HG03439 (cell line): ENCODE results near the gene RFX5.
"Not testable (repeated sequence)": the region's sequence is repeated elsewhere in the genome, so short reads cannot be mapped to it uniquely, and the experiment has no call there.

ENCODE experiments used
- ATAC-seq: cut with Tn5 transposase; IDR thresholded peaks from one replicate; pipeline ENCODE4 v1.9.1; 2021; ENCODE audit warnings: mild to moderate bottlenecking, moderate library complexity; ENCODE audit not compliant: unreplicated experiment

RFX5 gene

DNA sequence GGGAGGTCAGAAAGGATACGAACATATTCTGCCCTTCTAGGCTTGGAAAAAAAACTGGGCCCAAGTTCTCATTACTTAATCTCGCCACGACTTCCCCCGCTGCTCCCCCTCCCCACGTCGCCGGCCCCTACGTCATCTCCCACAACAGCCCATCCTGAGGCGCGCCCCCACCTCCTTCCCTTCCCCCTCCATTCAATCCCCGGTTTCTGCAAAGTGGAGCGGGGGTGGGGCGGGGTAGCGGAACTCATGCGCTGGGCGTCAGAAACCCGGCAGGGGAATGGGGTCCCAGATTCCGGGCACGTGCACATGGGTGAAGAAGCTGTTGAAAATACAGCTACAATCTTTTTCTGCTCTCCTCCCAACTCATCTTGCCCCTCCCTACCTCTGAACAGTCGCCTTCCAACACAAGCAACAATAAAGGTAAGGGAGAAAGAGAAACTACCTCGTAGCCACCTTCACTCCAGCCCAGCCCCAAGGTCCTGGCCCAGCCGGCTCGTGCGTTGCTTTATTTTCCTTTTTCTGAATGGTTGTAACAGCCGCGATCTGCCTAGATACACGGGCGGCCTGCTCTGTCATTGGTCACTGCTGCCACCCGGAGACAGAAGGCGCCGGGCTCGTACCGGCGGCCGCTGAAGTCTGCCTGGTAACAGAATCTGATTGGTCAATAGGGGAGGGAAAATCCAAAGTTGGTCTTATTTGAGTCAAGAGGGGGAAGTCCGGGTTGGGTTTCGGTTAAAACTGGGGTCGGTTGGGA lies at the start of gene RFX5:
RFX5 (minus strand) TSS at position 484 of the 754 bp plus-strand sequence. CDS start 932 bp downstream, outside the sequence.
- ATAC-seq: peak; percentile 93

DNA sequence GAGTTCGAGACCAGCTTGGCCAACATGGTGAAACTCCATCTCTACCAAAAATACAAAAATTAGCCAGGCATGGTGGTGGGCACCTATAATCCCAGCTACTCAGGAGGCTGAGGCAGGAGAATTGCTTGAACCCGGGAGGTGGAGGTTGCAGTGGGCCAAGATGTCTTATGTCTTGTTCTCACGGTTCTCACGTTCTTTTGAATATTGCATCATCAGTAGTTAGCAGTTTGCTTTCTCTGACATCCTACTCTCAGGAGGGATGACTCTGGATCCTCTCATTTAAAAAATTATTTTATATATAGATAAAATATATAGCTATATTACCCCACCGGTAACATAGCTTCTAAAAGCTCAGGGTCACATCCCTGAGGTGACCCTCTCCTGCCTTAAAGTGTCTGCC lies 49.2 kb upstream of the RFX5 start:
- not testable (repeated sequence) for ATAC-seq

DNA sequence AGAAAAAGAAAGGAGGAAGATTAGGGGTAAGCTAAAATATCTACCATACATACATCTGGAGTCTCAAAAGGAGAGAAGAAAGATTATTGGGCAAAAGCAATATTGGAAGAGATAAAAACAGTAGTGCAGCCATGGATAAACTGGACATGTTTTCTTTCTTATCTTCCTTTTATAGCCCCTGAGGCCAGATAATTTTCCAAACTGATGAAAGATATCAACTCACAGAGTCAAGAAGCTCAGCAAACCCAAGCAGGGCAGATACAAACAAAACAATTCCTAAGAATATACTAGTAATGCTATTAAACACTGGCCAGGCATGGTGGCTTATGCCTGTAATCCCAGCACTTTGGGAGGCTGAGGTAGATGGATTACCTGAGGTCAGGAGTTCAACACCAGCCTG lies 46.5 kb upstream of the RFX5 start:
- ATAC-seq: no peak

DNA sequence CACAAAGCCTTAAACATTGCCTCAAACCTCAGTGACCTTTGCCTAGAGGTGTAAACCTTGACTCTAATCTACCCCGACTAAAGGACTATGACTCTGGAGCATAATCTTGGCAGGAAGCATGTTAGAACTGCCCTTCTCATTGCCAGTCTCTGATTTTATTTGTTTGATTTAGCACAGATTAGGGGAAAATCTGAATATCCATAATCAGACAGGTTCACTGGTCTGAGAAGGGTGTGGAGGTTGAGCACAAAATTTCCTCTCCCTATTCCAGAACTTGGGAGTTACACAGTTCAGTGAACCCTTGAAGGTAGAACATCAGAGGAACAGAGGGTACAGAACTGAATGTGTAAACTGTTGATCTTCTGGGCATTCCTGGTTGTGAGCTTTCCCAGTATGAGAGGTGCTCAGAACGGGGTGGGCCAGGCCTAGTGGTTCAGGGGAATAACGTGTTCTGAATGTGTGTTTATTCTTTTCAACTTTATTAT lies 44.1 kb upstream of the RFX5 start:
- no peak for ATAC-seq

DNA sequence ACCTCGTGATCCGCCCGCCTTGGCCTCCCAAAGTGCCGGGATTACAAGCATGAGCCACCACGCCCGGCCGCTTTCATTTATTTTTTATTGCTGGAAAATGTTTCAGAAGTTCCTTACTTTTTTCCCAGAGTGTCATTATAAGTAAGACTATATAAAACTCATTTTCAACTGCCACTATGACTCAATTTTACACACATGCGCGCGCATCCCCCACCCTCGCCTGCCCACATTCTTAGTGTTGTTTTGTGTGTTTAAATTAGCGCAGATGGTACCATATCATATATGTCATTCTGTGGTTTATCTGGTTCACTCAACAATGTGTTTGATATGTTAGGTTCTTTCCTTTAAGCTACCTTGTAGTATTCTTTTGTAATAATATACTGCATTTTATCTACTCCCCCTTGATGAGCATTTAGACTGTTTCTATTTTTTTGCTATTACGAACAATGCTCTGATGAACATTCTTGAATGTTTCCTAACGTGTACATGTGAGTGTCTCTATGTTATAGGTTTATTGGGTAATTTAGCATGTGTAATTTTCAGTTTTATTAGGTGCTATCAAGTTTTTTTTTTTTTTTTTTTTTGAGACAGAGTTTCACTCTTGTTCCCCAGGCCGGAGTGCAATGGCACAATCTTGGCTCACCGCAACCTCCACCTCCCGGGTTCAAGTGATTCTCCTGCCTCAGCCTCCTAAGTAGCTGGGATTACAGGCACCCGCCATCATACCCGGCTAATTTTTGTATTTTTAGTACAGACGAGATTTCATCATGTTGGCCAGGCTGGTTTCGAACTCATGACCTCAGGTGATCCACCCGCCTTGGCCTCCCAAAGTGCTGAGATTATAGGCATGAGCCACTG lies 43.4 kb upstream of the RFX5 start:
- not testable (repeated sequence) for ATAC-seq

DNA sequence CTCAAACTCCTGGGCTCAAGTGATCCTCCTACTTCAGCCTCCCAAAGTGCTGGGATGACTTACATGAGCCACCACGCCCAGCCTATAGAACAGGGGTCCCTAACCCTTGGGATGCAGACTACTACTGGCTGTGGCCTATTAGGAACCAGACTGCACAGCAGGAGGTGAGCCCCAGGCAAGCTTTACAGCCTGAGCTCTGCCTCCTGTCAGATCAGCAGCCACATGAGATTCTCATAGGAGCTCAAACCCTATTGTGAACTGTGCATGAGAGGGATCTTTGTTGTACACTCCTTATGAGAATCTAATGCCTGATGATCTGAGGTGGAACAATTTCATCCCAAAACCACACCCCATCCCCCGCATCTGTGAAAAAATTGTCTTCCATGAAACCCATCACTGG lies 39.0 kb upstream of the RFX5 start:
- ATAC-seq: no peak

DNA sequence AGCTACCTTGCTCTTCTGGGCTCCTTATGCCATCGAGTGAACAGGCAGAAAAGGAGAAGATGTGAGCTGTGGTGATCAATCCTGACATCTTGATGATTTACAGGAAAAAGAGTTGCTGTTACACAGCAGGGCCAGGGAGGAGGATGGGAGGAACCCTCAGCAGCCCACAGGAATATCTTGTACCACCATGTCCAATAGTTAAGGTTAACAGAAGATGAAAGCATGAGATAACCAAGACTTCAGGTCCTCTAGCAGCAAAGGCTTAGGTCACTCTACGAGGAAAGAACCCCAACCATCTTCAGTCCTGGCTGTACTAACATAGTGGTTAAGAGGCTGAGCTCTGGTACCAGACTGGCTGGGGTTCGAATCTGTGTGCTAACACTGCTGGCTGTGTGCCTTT lies 37.5 kb upstream of the RFX5 start:
- ATAC-seq: no peak

DNA sequence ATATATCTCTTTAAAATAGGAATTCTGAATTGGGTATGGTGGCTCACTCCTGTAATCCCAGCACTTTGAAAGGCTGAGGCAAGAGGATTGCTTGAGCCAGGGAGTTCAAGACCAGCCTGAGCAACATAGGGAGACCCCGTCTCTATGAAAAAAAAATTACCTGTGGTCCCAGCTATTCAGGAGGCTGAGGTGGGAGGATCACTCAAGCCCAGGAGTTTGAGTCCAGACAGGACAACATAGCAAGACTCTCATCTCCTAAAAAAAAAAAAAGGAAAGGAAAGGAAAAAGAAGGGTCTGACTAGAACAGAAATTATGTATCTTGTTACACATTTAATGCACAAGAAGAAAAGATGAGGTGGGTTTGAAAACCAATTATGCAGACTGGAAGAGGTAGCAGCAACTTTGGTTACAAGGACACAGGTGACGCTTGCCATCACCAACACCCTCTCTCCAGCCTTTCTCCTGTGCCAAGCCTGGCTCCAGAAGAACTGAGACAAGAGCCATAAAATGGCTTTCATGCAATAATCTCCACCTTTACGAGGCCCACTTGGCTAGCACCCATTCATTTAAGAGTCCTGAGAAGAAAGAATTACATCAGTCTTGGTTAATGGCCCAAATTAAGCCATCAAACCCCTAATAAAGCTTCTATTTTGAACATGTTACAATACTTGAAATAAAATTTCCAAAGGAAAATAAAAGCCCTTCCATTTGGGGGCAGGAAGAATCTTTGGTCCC lies 30.3 kb upstream of the RFX5 start:
- ATAC-seq: no peak

DNA sequence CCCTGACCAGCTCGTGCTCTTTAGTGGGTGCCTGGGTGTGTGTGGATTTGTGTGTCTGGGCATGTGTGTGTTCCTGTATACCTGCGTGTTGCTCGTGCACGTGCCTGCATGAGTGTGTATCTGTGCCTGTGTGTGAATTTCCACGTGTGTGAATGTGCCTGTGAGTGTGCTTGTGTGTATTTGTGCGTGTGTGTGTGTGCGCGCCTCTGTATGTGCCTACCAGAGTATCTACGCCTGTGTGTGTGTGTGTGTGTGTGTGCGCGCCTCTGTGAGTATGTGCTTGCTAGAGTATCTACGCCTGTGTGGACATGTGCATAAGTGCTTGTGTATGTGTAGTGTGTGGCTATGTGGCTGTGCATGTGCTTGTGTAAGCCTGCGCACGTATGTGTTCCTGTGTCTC lies 26.1 kb upstream of the RFX5 start:
- no peak for ATAC-seq

DNA sequence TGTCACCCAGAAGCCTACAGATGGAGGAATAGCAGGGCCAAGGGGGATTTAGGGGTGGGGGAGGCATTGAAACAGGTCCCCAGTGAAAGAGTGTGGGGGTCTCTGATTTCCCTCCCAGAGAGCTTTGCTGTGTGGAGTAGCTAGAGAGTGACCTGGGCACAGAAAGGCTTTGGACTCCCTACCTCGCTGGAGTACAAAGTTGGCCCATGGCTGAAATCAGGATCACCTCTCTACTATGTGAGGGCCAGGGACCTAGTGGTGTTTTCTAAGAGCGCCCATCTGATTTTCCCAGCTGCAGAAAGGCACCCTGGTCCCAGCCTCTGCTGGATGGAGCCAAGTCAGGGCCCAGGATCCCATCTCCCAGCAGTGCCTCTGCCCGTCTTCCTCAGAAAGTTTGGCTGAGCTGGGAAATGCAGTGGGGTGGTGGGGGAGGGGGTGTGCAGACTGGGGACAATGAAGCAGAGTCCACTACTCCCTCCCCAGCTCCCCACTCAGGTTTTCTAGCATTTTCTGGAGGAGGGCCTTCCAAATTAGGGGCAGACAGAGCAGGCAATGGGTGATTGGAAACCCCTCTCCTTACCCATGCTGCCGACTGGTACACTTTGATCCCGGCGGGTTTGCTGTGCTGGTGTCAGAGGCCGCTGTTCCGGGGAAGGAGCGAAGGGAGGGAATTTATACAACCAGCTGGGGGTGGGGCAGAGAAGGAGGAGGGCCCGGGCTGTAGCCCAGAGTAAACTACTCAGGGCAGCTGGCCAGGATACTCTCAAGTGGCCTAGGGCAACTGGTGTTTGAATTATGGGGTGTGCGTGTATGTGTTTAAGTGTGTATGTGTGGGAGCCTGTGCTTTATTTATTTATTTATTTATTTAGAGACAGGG lies 25.2 kb upstream of the RFX5 start, which contains the start of gene SELENBP1:
SELENBP1 (minus strand) TSS at position 648 of the 877 bp plus-strand sequence; CDS start at position 584, 64 bp downstream.
- ATAC-seq: no peak

DNA sequence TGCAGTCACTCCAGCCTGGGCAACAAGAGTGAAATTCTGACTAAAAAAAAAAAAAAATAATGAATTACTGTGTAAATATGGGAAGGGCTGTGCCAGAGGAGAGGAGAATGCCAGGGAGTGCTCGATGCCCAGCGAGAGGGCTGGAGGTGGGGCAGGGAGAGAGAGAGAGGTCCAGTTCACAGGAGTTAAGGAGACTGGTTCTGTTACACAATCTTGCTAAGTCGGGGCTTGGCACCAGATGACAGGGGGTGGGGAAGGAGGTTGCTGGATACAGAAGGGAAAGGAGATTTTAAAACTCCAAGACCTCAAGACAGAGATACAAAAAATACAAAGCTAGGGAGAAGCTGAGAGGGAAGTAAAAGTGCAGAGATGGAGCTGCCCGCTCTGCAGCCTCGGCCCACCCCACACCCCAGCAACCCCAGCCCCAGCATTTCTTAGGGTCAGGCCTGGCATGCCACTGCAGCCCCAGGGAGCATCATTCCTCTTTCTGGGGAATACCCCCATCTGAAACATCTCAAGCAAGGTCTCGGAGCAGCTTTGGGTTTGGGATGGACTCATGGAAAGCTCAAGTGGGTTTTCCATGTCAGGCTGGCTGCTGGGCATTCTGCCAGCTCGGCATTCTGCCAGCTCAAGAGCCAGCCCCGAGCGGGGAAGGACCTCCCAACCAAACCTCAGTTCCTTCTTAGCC lies 24.5 kb upstream of the RFX5 start:
- no peak for ATAC-seq

DNA sequence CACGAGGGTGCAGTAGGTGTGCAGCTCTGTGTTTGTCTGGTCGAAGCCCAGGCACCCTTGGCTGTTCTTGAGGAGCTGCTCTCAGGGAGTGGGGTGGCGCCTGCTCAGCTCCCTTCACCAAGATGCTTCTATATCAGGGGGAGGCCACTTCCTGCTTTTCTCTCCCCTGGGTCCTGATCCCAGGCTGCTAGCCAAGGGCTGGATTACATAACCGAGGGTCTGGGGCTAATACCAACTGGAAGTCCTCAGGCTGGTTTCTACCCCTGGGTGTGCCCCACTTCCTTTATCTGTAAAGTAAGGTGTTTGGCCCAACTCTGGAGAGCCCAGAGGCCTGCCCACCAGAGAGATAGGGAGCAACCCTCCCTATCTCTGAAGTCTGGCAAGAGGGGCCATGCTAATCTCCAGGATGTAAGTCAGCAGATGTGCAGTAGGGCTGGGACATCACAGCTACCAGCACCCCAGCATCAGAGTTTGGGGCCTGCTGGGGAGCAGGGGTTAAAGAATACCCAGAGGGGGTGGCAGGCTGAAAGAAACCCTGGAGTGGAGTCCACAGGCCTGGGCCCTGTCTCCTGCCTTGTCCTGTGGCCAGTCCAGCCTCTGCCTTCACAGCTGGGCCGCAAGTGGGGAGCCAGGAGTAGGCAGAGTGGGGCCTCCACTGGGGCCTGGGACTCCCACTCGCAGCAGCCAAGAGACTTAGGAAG lies 23.3 kb upstream of the RFX5 start:
- ATAC-seq: no peak

DNA sequence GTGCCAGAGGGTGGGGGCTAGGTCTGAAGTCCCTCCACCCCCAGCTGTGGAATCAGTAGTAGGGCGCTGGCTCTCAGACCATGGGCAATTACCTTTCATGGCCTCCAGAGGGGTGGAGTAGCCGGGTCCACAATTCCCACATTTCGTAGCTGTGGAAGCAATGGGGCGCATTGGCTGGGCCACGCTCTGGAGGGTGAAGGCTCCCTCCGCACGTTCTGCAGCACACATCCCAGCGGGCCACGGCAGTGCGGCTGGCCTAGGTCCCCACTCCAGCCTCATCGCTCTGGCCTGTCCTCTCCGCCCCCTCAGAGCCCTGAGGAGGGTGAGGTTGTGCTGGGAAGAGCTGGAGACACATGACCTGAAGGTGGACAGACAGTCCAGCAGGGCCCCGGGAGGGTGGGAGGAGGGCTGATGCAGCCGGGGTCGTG lies 22.6 kb upstream of the RFX5 start:
- ATAC-seq: no peak

DNA sequence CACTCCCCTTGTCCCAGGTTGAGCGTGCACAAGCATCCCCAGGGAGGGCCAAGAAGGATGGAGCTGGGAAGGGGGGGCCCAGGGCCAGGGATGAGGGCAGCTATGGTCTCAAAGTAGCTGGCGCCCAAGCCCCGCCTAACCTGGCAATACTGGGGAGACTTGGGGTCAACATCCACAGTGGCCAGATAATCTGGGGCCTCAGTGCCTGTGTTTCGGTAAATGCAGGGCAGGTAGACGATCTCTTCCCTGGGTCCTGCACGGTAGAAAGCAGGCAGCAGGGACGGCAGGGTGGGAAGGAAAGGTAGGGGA lies 22.2 kb upstream of the RFX5 start:
- no peak for ATAC-seq

DNA sequence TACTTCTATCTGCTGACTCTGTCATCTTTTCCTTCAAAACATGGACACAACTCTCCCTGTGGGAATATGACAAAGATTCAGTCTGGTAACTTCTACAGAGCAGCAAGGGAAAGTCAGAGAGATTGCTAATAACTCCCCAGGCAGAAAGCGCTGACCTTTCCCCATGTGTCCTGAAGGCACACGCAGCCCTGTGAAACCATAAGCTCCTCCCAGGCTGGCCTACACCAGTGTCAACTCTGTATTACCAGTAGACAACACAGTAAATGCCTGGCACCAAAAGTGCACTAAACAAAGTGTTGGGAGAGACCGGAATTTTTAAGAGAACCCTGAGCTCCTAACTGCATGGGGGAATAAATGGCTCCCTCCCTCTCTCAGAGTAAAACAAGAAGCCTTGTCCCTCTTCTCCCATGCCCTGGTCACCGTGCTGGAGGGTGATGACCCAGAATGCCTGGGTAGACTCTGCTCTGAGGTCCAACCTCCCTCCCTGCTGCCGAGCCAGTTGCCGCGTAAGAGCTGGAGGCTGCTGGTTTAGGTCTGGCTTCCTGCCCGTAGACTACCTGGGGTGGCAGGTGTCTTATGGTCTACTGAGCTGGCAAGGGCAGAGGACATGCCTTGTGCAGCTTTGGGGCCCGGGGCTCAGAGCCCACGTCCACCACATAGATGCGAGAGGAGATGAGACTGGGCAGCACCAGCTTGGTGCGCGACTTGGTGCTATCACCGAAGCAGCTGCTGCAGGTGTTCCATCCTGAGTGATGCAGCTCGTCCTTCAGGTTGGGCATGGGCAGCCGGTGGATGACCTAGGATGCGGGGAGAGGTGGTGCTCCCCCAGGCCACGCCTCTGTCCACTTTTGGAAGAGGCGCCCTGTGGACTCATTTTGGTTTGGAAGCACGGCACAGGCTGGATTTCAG lies 21.6 kb upstream of the RFX5 start:
- ATAC-seq: no peak

DNA sequence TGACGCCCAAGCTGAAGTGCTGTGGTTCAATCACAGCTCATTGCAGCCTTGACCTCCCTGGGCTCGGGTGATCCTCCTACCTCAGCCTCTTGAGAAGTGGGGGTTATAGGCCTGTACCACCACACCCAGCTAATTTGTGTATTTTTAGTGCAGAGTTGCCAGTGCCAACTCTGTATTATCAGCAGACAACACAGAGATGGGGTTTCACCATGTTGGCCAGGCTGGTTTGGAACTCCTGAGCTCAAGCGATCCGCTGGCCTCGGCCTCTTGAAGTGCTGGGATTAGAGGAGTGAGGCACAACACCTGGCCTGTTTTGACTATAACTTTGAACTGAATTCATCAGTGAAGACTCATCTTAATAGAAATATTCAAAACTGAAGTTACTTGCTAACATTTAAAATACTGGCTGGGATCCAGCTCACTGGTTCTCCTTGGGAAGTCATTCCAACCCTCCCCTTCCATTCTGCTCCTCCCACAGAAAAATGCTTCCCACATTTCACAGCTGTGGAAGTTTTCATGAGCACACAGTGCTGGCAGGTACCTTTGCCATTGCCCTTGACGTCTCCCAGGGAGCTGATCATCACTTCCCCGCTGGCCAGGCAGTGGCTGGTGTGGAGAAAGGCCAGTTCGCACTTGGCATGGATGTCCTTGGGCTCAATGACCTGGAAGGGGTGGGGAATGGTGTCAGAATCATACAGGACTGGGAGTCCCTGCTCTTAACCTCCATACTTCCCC lies 20.8 kb upstream of the RFX5 start:
- no peak for ATAC-seq

DNA sequence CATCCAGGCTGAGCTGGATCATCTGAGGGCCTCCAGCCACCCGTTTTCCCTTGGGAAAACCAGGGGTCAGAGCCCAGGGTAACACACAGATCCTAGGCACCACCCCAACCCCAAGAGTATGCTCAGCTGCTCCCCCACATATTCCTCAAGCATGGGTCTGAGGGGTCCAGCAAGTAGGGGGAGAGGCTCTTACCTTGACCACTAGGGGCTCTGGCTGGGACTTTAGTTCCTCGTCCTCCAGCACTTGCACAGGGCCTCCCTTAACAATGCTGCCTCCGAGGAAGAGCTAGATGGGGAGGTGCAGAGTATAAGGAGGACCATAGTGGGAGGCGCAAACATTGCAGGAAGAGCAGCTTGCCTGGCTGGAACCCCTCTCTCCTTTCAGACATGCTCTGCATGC lies 17.9 kb upstream of the RFX5 start:
- no peak for ATAC-seq
